PC-9 (cell line): Measurements from ENCODE around the gene TLR4.

Experiments used
- CTCF ChIP-seq: fragments of 200-600 bp; sonication (generic); conservative IDR thresholded peaks from 2 replicates; pipeline ENCODE4 v1.6.1; 2017; ENCODE audit warnings: mixed run types, antibody characterized with exemption, mild to moderate bottlenecking, moderate library complexity
- EZH2 ChIP-seq: fragments of 200-600 bp; sonication (generic); IDR thresholded peaks from 2 replicates; pipeline ENCODE4 v1.8.0; 2017; ENCODE audit warnings: antibody characterized with exemption, low read depth

- TF ChIP-seq CTCF = no peak
- TF ChIP-seq EZH2 = no peak
These were observed 16.7 kb upstream of the TLR4 start for GRCh38 chr9:117687532-117687931.
